NK-92 (cell line): ENCODE data around the gene CHST1.

Experiments used
- DNase-seq: peaks from one replicate; lab custom pipeline; 2025; ENCODE audit not compliant: unreplicated experiment; lab: John Stamatoyannopoulos, UW

The CHST1 gene, protein sequence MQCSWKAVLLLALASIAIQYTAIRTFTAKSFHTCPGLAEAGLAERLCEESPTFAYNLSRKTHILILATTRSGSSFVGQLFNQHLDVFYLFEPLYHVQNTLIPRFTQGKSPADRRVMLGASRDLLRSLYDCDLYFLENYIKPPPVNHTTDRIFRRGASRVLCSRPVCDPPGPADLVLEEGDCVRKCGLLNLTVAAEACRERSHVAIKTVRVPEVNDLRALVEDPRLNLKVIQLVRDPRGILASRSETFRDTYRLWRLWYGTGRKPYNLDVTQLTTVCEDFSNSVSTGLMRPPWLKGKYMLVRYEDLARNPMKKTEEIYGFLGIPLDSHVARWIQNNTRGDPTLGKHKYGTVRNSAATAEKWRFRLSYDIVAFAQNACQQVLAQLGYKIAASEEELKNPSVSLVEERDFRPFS

GRCh38 chr11:45665206-45665932, at the start of gene CHST1:
Gene CHST1, minus strand, starts transcription at chr11:45665622. Its CDS starts 14,699 bp downstream, at chr11:45650923.
- no peak for DNase-seq

- DNase-seq = no peak
Measured at GRCh38 chr11:45713573-45713972, 48.2 kb upstream of the CHST1 start.

DNA sequence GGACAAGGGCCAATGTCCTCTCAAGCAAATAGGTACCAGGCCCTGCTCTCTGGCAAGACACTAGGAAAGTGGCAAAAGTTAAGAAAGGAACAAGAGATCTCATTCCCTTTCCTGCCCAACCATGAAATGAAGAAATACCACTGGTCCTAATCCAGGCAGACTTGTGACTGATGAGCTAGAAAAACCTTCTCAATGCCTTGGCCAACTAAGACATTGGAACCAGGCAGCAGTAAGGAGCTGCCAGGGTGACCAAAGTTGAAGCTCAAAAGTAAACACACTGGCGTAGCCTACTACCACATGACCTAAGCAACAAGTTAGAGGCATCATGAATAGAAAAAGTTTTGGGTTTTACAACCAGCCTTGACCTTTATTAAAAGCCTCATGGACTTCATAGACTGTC, 45.1 kb upstream of the CHST1 start:
- no peak for DNase-seq

- DNase-seq = no peak
Measured at GRCh38 chr11:45708887-45709663, 43.7 kb upstream of the CHST1 start.

DNA sequence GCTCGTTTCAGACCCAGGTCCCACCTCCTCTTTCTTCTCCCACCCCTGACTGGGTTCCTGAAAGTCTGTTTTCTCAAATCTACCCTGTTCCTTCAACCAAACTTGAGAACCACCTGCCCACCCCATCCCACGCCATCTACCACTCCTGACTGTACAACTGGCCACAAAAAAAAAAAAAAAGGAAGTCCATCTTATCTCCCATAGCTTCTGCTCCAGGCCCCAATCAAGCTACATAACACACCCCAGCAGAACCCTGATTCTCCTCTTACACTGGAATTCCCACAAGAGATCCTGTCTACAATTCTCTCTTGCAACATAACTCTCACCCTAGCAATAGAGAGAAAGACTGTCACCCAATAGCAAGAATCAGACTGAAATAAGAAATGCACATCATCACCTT, 39.2 kb upstream of the CHST1 start:
- DNase-seq = no peak

DNA sequence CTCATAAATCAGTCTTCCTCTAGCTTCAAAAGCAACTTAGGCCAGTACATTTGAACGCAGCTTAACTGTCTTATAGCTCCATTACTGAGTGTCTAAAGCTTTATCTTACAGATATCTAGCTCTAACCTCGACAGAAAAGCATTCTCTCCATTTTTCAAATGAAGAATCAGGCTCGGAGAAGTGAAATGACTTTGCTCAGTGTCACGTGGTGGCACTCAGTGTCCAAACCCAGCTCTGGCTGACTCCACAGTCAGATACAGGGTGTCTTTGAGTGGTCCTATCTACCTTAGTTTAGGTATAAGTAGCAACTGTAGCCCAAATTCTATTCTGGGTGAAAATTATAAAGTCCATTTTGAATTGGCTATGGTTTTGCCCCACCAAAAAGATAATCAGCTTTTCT, 38.7 kb upstream of the CHST1 start:
- DNase-seq = no peak

GRCh38 chr11:45702511-45702910, 37.1 kb upstream of the CHST1 start:
- DNase-seq = no peak

DNA sequence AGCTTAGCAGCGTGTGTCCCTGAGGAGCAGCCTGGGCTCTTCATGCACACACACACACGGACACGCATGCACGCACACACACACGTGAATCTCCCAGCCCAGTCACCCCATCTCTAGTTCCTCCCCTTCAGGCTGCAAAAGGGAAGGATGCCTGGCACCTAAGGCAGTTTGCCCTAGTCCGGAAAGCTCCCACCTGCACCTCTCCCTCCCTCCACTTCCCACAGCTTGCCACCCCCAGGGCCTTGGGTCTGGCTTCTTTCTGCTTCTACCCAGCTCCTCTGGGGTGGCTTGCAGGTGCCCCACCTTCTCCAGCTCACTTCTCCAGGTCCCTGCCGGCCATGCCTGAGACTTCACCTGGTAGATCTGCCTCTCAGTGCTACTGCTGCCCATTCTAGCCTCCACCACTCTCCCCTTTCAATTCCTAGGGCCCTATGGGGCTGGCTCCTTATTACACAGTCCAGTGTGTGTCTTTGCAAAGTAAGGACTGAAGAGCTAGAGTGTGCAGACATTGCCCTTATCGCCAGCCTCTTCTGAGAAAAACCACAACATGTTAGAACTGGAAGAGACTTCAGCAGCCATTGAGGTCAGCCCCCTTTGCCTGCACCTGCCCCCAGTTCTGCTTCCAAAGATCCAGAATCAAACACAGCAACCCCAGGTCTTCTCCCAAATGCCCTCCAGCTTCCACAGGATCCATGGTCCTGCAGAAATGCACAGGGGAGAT, 33.5 kb upstream of the CHST1 start:
- DNase-seq = no peak

- DNase-seq = no peak
Measured at GRCh38 chr11:45692808-45693453, 27.5 kb upstream of the CHST1 start.

DNA sequence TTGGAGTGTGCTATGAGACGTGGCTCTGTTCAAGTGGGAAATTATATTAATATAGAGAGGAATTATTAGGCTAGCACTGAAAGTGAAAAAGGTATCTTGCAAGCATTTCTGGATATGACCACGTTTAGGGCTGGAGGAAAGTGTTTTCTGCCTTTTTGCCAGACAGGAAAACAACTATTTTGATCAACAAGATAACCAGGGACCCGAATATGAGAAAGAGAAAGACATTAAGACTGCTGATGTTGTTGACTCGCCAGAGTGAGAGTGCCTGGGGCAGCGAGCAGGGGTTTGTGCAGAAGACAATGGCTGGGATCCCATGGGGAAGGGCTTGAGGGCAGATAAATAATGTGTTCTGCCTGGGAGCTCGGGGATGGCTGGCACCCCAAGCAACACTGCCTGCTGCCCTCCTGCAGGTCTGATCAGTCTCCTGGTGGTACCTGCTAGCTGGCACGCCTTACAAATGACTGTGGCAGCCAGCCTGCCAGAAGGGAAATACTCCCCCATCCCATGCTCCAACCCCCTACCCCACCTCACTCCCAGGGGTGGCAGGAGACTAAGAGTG, 23.1 kb upstream of the CHST1 start:
- DNase-seq = no peak

DNA sequence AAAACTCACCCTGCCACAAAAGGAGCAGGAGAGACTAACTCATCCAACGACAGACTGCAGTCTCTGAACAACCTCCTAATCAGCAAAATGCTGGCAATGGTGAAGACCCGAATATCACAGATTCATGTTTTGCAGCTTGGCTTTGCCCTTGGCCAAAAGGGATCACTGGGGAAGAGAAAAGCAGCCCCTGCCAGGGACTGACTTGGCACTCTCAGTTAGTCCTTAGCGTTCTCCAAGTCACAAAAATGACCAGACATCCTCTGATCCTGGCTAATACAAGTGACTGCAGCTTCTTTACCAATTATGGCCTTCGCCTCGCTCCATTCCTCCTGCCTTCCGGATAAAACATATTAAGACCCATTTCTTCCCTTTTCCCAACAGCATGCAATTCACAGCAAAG, 22.4 kb upstream of the CHST1 start:
- no peak for DNase-seq

GRCh38 chr11:45685964-45686537, 20.6 kb upstream of the CHST1 start:
- no peak for DNase-seq

GRCh38 chr11:45684440-45684839, 19.0 kb upstream of the CHST1 start:
- no peak for DNase-seq

DNA sequence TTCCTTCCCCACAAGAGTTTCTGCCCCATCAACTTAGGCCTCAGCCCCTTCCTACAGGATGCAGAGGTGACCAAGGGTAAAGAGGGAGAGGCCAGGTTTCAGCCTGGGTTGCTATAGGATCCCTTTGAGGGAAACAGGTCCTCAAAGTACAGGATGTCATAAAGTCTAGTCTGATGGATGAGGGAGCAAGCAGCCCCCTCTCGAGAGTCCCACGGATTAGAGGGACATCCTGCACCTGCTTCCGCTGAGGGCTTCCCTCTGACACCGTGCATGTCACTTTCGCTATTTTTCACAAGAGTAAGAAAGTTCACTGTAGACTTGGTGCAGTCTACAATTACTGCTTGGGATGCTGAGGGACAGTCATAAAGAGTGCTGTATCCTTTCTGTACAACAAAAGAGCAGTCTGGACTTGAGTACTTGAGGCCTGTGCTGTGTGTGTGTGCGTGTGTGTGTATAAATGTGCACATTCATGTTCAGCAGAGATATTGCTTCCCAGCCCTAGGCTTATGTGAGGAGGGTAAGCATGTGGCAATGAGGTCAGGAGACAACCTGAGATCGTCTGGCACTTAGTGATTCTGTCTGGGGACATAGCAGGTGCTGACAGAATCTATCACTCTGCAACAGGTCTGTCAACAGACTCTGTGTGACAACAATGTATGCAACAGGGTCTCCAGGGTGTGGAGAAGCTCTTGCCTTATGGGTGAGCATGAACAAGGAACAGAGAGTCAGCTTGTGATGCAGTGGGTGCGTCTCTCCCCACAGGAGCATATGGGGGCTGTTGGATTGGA, 18.0 kb upstream of the CHST1 start:
- no peak for DNase-seq

- DNase-seq = no peak
Measured at GRCh38 chr11:45679806-45680205, 14.4 kb upstream of the CHST1 start.

GRCh38 chr11:45678976-45679375, 13.6 kb upstream of the CHST1 start:
- DNase-seq = no peak

- no peak for DNase-seq
Measured at GRCh38 chr11:45677770-45678512, 12.5 kb upstream of the CHST1 start.

- DNase-seq = no peak
Measured at GRCh38 chr11:45676522-45677095, 11.2 kb upstream of the CHST1 start.
